ENCODE results near the gene SLC30A3. TPM values are rescaled to one million over a fixed set of nuclear protein-coding genes. Genes with fewer than 3 reads are reported as not detected.

The SLC30A3 gene
- total and polyA plus RNA-seq, 2 of the 13 experiments (the other 11 are each of a cell fraction or from before 2014, with no cell fraction given), result 0.38 to 0.79 TPM

DNA sequence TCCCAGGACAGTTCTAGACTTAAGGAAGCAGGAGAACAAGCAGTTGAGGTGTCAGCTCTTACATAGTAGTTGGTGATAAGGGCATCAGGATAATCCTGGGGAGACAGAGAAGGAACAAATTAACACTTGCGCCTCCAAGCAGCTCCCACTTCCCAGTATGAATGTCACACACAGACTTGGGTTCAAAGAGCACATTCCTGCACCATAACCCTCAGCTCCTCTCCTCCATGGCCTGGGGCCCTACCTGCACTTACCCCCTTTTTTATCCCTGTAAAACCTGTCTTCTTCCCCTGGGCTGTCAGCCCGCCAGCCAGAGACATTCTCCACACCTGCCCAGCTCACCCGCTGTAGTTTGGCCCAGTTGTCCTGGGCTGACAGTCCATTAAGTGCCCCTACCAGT is 49.3 kb upstream of the SLC30A3 start (continued):
- TF ChIP-seq RBM22 (optimal IDR thresholded peaks at IDR 0.05; ENCODE audit: low read length) (peak; percentile 36), TEAD3 (CRISPR knock-in tag; optimal IDR thresholded peaks at IDR 0.05; ENCODE audit: borderline replicate concordance) (peak; percentile 68)

GRCh38 chr2:27309651-27310050 is 46.8 kb upstream of the SLC30A3 start:
- Histone ChIP-seq H3K79me2 (ENCODE audit: insufficient read depth, low read length) (no peaks in the 10 kb centered on the region), H3K9ac (ENCODE audit: insufficient read depth, low read depth, low read length) (no peak overlapping the region), H3K4me3 (replicated peaks in 1 of 3; ENCODE audit: insufficient read depth in 1 of 3, low read depth in 2 of 3, low read length in 3 of 3) (no peak overlapping the region), H3K9me3 (ENCODE audit: low read length) (no peaks in the 10 kb centered on the region), H3K27me3 (ENCODE audit: control insufficient read depth in 1 of 2, insufficient read depth in 2 of 2, low read length in 2 of 2) (peaks cover 0 to 2% of the 10 kb centered on the region in 2 experiments; a peak in 2 of 5 replicates), H2AFZ (ENCODE audit: low read length) (no peak overlapping the region), H3K36me3 (replicated peaks in 1 of 2; ENCODE audit: control insufficient read depth in 1 of 2, insufficient read depth in 2 of 2, low read length in 2 of 2) (peaks cover 0 to 2% of the 10 kb centered on the region in 2 experiments; a peak in 2 of 5 replicates), H3K4me1 (ENCODE audit: insufficient read depth, low read length) (peaks cover 32% of the 10 kb centered on the region), H3K4me2 (ENCODE audit: low read depth, low read length) (no peak overlapping the region), H4K20me1 (ENCODE audit: insufficient read depth, low read length) (no peaks in the 10 kb centered on the region), H3K27ac (ENCODE audit: extremely low read length, insufficient read depth, low read length) (no peak overlapping the region)
- POLR2A ChIA-PET, result interaction anchor here (0.7 to 1.6 kb wide), 3 partner anchors 11 to 1068 kb away, joined by 3 to 5 read pairs (median 4); no protein-coding TSS in a partner anchor
- no peak for TF ChIP-seq ZNF773 (CRISPR knock-in tag; IDR thresholded peaks at IDR 0.05; ENCODE audit: borderline replicate concordance)
- no peak for TF ChIP-seq RARA (CRISPR knock-in tag; IDR thresholded peaks at IDR 0.05)
- no peak for TF ChIP-seq ZSCAN30 (CRISPR knock-in tag; IDR thresholded peaks at IDR 0.05)
- TF ChIP-seq ZNF574 (CRISPR knock-in tag; IDR thresholded peaks at IDR 0.05), result no peak
- TF ChIP-seq ZNF253 (CRISPR knock-in tag; IDR thresholded peaks at IDR 0.05; ENCODE audit: borderline replicate concordance), result no peak
- no peak for TF ChIP-seq PAF1 (CRISPR knock-in tag; IDR thresholded peaks at IDR 0.05)
- no peak for TF ChIP-seq FOXK1 (CRISPR knock-in tag; IDR thresholded peaks at IDR 0.05; ENCODE audit: borderline replicate concordance, low read depth)
- TF ChIP-seq MAZ (IDR thresholded peaks at IDR 0.05; ENCODE audit: borderline replicate concordance, low read depth, low read length), result no peak
- no peak for TF ChIP-seq MAZ (CRISPR knock-in tag; IDR thresholded peaks at IDR 0.05; ENCODE audit: low read depth)
- no peak for TF ChIP-seq NFYC (CRISPR knock-in tag; IDR thresholded peaks at IDR 0.05)
- TF ChIP-seq CBX5 (CRISPR knock-in tag; IDR thresholded peaks at IDR 0.05; ENCODE audit: borderline replicate concordance), result no peak
- no peak for TF ChIP-seq ZNF264 (CRISPR knock-in tag; IDR thresholded peaks at IDR 0.05)
- no peak for TF ChIP-seq PPARG (CRISPR knock-in tag; conservative IDR thresholded peaks at IDR 0.05)
- TF ChIP-seq GLI4 (CRISPR knock-in tag; IDR thresholded peaks at IDR 0.05; ENCODE audit: borderline replicate concordance), result no peak
- TF ChIP-seq ZNF234 (CRISPR knock-in tag; conservative IDR thresholded peaks at IDR 0.05), result no peak
- TF ChIP-seq ZNF83 (CRISPR knock-in tag; IDR thresholded peaks at IDR 0.05; ENCODE audit: borderline replicate concordance), result no peak
- TF ChIP-seq HDAC2 (CRISPR knock-in tag; IDR thresholded peaks at IDR 0.05), result no peak
- no peak for TF ChIP-seq ZFP62 (CRISPR knock-in tag; IDR thresholded peaks at IDR 0.05)
- no peak for TF ChIP-seq MNT (IDR thresholded peaks at IDR 0.05)
- CTCF ChIA-PET (ENCODE audit: low intra/inter-chr PET ratio, low total read pairs), result no interaction called here
- FAIRE-seq, result peak; percentile 8
- BruUV-seq (replicated peaks), result no TSS peak
- 91% methylated on average over 6 of the region's 6 CpGs for WGBS (ENCODE audit: low lambda C conversion rate)
- in situ Hi-C loops (cut with HindIII; ENCODE audit: extremely low pct_ligation_motif_present, low pct_unique_long_range_greater_than_20kb), result no loop called here
- no peak for ATAC-seq
- DNase-seq (ENCODE audit: low spot score), result no peak
- intact Hi-C loops (cut with micrococcal nuclease; ENCODE audit: unreplicated experiment), result no loop called here
